ENCODE measurements around the gene SMIM41.

Gene SMIM41

GRCh38 chr12:52066346-52067080 is 13.0 kb upstream of the SMIM41 start:
- no peak for TF ChIP-seq CTCF (IDR thresholded peaks at IDR 0.05; ENCODE audit: extremely low read depth, missing control alignments)
- no peak for DNase-seq (ENCODE audit: low spot score)

DNA sequence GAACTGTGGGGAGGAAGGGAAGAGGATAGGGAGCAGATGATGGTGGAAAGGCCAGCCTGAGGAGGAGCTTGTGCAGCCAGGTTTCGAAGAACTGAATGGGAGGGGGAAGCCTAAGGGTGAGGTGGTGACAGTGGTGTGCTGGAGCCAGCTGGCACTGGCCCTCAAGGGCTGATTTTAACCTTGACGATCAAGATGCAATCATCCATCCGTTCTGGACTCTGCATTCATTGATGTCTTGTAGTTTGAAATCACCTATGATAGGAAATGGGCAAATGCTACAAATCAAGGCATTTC is 12.5 kb upstream of the SMIM41 start:
- no peak for DNase-seq (ENCODE audit: low spot score)
- no peak for TF ChIP-seq CTCF (IDR thresholded peaks at IDR 0.05; ENCODE audit: extremely low read depth, missing control alignments)

- DNase-seq (ENCODE audit: low spot score): peak; percentile 97
- peak; percentile 87 for TF ChIP-seq CTCF (IDR thresholded peaks at IDR 0.05; ENCODE audit: extremely low read depth, missing control alignments)
Measured at GRCh38 chr12:52069327-52070184, 9.9 kb upstream of the SMIM41 start, which contains the start of gene ATG101. Gene ATG101, plus strand, starts transcription at chr12:52069978. Its CDS starts 3,673 bp downstream, at chr12:52073651.

- no peak for DNase-seq (ENCODE audit: low spot score)
Measured at GRCh38 chr12:52070185-52070925, 9.1 kb upstream of the SMIM41 start.

DNA sequence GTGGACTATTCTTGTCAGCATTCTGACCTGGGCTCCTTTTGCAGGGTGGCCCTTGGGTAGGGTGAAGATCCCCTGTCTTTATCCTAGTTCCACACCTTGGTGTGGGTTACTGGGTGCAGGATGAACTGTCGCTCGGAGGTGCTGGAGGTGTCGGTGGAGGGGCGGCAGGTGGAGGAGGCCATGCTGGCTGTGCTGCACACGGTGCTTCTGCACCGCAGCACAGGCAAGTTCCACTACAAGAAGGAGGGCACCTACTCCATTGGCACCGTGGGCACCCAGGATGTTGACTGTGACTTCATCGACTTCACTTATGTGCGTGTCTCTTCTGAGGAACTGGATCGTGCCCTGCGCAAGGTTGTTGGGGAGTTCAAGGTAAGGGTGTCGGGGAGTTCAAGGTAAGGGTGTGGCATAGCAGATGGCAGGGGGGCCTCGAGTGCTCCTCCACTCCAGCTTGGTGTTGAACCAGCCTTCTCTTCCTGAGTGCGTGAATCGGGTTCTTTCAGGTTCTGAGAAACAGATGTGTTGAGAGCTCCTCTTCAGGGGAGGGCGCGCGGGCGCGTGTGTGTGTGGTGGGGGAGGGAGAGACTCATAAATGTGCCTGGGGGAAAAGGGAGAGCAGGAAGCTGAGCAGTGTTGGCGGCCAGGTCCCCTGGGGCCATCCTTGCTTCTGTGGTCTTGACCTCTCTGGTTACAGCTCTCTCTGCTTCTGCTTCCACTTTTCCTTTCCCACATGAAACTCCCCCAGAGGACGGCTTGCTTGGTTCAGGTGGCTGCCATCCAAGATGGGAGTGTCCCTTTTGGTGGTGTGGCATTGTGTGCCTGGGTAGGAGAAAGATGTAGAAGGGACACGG is 5.7 kb upstream of the SMIM41 start:
- TF ChIP-seq CTCF (IDR thresholded peaks at IDR 0.05; ENCODE audit: extremely low read depth, missing control alignments): no peak
- no peak for DNase-seq (ENCODE audit: low spot score)

More at GRCh38 chr12:52070185-52070925, 9.1 kb upstream of the SMIM41 start:
- no peak for TF ChIP-seq CTCF (IDR thresholded peaks at IDR 0.05; ENCODE audit: extremely low read depth, missing control alignments)

- TF ChIP-seq CTCF (IDR thresholded peaks at IDR 0.05; ENCODE audit: extremely low read depth, missing control alignments): no peak
- no peak for DNase-seq (ENCODE audit: low spot score)
Measured at GRCh38 chr12:52074971-52075724, 4.4 kb upstream of the SMIM41 start.

Measured in GM20000 (cell line).